ENCODE results near the gene LYRM4. TPM values are rescaled to one million over a fixed set of nuclear protein-coding genes. Genes with fewer than 3 reads are reported as not detected.

The LYRM4 gene
- total and polyA plus RNA-seq, 9 of the 15 experiments (the other 6 are each of a cell fraction or from before 2014, with no cell fraction given) = 24.2 to 69.4 (median 41.8) TPM

DNA sequence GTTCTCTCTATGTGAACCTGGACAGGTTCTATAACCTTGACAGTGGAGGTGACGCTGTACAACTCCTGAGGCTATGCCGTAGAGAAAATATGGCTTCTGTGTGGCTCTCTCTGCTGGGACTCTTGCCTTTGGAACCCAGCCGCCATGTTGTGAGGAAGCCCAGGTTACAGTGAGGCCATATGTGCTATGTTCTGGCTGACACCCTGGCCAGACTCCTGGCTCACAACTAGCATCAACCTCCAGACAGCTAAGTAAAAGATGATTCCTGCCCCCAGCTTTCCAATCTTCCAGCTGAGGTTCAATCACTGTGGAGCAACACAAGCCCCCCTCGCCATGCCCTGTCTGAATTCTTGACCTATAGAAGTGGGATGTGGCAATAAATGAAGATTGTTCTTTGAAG lies 118.6 kb downstream of the LYRM4 start:
- 87% methylated on average over 4 of the region's 4 CpGs for WGBS (ENCODE audit: insufficient coverage, low coverage, missing lambda C conversion rate)
- Histone ChIP-seq H3K79me2 (ENCODE audit: control insufficient read depth, insufficient read depth, low read length) (no peaks in the 10 kb centered on the region), H3K4me1 (replicated peaks in 1 of 2; ENCODE audit: control insufficient read depth in 2 of 2, insufficient read depth in 2 of 2, low read length in 2 of 2) (no peaks in the 10 kb centered on the region), H3K9ac (ENCODE audit: insufficient read depth in 1 of 2, low read depth in 2 of 2, low read length in 2 of 2) (no peak overlapping the region), H2AFZ (ENCODE audit: low read depth, low read length) (no peak overlapping the region), H3K27me3 (ENCODE audit: control insufficient read depth in 2 of 2, insufficient read depth in 2 of 2, low read length in 2 of 2) (no peaks in the 10 kb centered on the region), H3K9me3 (replicated peaks; ENCODE audit: control insufficient read depth, insufficient read depth, low read depth, low read length) (no peaks in the 10 kb centered on the region), H3K9me1 (ENCODE audit: control insufficient read depth, insufficient read depth, low read length) (no peaks in the 10 kb centered on the region), H3K4me3 (no peak overlapping the region), H3K4me2 (ENCODE audit: insufficient read depth, low read length) (no peak overlapping the region), H3K36me3 (ENCODE audit: control insufficient read depth, insufficient read depth, low read length) (0 out of 3 replicates have a peak, but pooled peaks cover 2% of the 10 kb centered on the region), H4K20me1 (replicated peaks; ENCODE audit: control insufficient read depth, insufficient read depth, low read length) (no peaks in the 10 kb centered on the region; the same call in 1 of the 2 replicates), H3K27ac (ENCODE audit: extremely low read depth, low read depth, low read length) (no peak overlapping the region)
- ChIA-PET CTCF (ENCODE audit: low intra/inter-chr PET ratio) (no interaction called here), POLR2A (interaction anchor here (0.7 kb wide), 1 partner anchor 690 kb away, joined by 3 read pairs; no protein-coding TSS in a partner anchor)
- no peak for TF ChIP-seq NCOA2 (IDR thresholded peaks at IDR 0.05; ENCODE audit: partially characterized antibody in 2 of 2)
- DNase-seq (ENCODE audit: extremely low read depth in 1 of 4, low spot score in 3 of 4) (no peak), FAIRE-seq (no peak), ATAC-seq (no peak)
- BruUV-seq (replicated peaks) = no TSS peak
- intact Hi-C loops (cut with micrococcal nuclease) (loop anchor here (2.0 to 5.0 kb wide), 2 partner anchors 73 to 85 kb away; no protein-coding TSS in a partner anchor), in situ Hi-C loops (cut with MboI) (loop anchor here (5.0 to 25.0 kb wide), 2 partner anchors 260 to 1395 kb away; no protein-coding TSS in a partner anchor)

- BruUV-seq (replicated peaks) = no TSS peak
- Histone ChIP-seq H3K27me3 (ENCODE audit: control insufficient read depth in 2 of 2, insufficient read depth in 2 of 2, low read length in 2 of 2) (no peaks in the 10 kb centered on the region), H3K4me1 (replicated peaks in 1 of 2; ENCODE audit: control insufficient read depth in 2 of 2, insufficient read depth in 2 of 2, low read length in 2 of 2) (no peaks in the 10 kb centered on the region), H4K20me1 (replicated peaks; ENCODE audit: control insufficient read depth, insufficient read depth, low read length) (no peaks in the 10 kb centered on the region), H3K9ac (ENCODE audit: insufficient read depth in 1 of 2, low read depth in 2 of 2, low read length in 2 of 2) (no peak overlapping the region), H3K9me1 (ENCODE audit: control insufficient read depth, insufficient read depth, low read length) (no peaks in the 10 kb centered on the region), H3K9me3 (replicated peaks; ENCODE audit: control insufficient read depth, insufficient read depth, low read depth, low read length) (no peaks in the 10 kb centered on the region), H2AFZ (ENCODE audit: low read depth, low read length) (no peak overlapping the region), H3K36me3 (ENCODE audit: control insufficient read depth, insufficient read depth, low read length) (0 out of 3 replicates have a peak, but pooled peaks cover 2% of the 10 kb centered on the region), H3K4me2 (ENCODE audit: insufficient read depth, low read length) (no peak overlapping the region), H3K4me3 (no peak overlapping the region), H3K79me2 (ENCODE audit: control insufficient read depth, insufficient read depth, low read length) (no peaks in the 10 kb centered on the region), H3K27ac (ENCODE audit: extremely low read depth, low read depth, low read length) (no peak overlapping the region)
- ChIA-PET POLR2A (no interaction called here), CTCF (ENCODE audit: low intra/inter-chr PET ratio) (interaction anchor here (0.5 kb wide), 1 partner anchor 136 kb away, joined by 3 read pairs; no protein-coding TSS in a partner anchor)
- DNase-seq (ENCODE audit: extremely low read depth in 1 of 4, low spot score in 3 of 4) (no peak), FAIRE-seq (no peak), ATAC-seq (no peak)
- 84% methylated on average over 3 of the region's 3 CpGs for WGBS (ENCODE audit: insufficient coverage, low coverage, missing lambda C conversion rate)
- intact Hi-C loops (cut with micrococcal nuclease) = loop anchor here (5.0 kb wide), 1 partner anchor 84 kb away; no protein-coding TSS in a partner anchor
- in situ Hi-C loops (cut with MboI) = loop anchor here (5.0 to 25.0 kb wide), 2 partner anchors 261 to 1396 kb away; no protein-coding TSS in a partner anchor
- TF ChIP-seq, protein P1, sequence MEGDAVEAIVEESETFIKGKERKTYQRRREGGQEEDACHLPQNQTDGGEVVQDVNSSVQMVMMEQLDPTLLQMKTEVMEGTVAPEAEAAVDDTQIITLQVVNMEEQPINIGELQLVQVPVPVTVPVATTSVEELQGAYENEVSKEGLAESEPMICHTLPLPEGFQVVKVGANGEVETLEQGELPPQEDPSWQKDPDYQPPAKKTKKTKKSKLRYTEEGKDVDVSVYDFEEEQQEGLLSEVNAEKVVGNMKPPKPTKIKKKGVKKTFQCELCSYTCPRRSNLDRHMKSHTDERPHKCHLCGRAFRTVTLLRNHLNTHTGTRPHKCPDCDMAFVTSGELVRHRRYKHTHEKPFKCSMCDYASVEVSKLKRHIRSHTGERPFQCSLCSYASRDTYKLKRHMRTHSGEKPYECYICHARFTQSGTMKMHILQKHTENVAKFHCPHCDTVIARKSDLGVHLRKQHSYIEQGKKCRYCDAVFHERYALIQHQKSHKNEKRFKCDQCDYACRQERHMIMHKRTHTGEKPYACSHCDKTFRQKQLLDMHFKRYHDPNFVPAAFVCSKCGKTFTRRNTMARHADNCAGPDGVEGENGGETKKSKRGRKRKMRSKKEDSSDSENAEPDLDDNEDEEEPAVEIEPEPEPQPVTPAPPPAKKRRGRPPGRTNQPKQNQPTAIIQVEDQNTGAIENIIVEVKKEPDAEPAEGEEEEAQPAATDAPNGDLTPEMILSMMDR (IDR thresholded peaks at IDR 0.05 in 2 of 3, conservative IDR thresholded peaks at IDR 0.05 in 1 of 3; ENCODE audit: insufficient read depth in 2 of 3, low read depth in 1 of 3, low read length in 3 of 3) = no peak
- no peak for TF ChIP-seq ZNF717 (CRISPR knock-in tag; IDR thresholded peaks at IDR 0.05)
- TF ChIP-seq, protein P2, sequence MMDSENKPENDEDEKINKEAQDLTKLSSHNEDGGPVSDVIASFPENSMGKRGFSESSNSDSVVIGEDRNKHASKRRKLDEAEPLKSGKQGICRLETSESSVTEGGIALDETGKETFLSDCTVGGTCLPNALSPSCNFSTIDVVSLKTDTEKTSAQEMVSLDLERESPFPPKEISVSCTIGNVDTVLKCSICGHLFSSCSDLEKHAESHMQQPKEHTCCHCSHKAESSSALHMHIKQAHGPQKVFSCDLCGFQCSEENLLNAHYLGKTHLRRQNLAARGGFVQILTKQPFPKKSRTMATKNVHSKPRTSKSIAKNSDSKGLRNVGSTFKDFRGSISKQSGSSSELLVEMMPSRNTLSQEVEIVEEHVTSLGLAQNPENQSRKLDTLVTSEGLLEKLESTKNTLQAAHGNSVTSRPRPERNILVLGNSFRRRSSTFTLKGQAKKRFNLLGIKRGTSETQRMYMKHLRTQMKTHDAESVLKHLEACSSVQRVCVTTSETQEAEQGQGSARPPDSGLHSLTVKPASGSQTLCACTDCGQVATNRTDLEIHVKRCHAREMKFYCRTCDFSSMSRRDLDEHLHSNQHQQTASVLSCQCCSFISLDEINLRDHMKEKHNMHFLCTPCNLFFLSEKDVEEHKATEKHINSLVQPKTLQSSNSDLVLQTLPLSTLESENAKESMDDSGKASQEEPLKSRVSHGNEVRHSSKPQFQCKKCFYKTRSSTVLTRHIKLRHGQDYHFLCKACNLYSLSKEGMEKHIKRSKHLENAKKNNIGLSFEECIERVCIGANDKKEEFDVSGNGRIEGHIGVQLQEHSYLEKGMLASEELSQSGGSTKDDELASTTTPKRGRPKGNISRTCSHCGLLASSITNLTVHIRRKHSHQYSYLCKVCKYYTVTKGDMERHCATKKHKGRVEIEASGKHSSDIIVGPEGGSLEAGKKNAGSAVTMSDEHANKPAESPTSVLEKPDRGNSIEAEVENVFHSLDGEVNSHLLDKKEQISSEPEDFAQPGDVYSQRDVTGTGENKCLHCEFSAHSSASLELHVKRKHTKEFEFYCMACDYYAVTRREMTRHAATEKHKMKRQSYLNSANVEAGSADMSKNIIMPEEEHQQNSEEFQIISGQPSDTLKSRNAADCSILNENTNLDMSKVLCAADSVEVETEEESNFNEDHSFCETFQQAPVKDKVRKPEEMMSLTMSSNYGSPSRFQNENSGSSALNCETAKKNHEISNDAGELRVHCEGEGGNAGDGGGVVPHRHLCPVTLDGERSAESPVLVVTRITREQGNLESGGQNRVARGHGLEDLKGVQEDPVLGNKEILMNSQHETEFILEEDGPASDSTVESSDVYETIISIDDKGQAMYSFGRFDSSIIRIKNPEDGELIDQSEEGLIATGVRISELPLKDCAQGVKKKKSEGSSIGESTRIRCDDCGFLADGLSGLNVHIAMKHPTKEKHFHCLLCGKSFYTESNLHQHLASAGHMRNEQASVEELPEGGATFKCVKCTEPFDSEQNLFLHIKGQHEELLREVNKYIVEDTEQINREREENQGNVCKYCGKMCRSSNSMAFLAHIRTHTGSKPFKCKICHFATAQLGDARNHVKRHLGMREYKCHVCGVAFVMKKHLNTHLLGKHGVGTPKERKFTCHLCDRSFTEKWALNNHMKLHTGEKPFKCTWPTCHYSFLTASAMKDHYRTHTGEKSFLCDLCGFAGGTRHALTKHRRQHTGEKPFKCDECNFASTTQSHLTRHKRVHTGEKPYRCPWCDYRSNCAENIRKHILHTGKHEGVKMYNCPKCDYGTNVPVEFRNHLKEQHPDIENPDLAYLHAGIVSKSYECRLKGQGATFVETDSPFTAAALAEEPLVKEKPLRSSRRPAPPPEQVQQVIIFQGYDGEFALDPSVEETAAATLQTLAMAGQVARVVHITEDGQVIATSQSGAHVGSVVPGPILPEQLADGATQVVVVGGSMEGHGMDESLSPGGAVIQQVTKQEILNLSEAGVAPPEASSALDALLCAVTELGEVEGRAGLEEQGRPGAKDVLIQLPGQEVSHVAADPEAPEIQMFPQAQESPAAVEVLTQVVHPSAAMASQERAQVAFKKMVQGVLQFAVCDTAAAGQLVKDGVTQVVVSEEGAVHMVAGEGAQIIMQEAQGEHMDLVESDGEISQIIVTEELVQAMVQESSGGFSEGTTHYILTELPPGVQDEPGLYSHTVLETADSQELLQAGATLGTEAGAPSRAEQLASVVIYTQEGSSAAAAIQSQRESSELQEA (IDR thresholded peaks at IDR 0.05; ENCODE audit: low read depth) = no peak
These were observed 119.7 kb downstream of the LYRM4 start for GRCh38 chr6:5141046-5141445.

All from K562 (cell line).